Measurements from ENCODE around the gene ATP6V1G1. TPM values are rescaled to one million over a fixed set of nuclear protein-coding genes. Genes with fewer than 3 reads are reported as not detected.

Gene ATP6V1G1
- polyA plus RNA-seq, 1 donor (not counting 4 experiments of a cell fraction or from before 2014, with no cell fraction given) = 214 TPM

GRCh38 chr9:114580609-114581193 lies 6.9 kb upstream of the ATP6V1G1 start:
- Histone ChIP-seq H3K27ac (ENCODE audit: control insufficient read depth, insufficient read depth, low read length) (no peak overlapping the region), H3K4me3 (ENCODE audit: control insufficient read depth in 2 of 3, extremely low read depth in 1 of 3, insufficient read depth in 2 of 3, low read depth in 1 of 3, low read length in 3 of 3) (no peak overlapping the region), H3K9me1 (ENCODE audit: control insufficient read depth, extremely low read depth, insufficient read depth, low read length) (no peaks in the 10 kb centered on the region), H3K9ac (ENCODE audit: control insufficient read depth, extremely low read depth, insufficient read depth, low read length) (no peak overlapping the region), H3K4me1 (ENCODE audit: control insufficient read depth, extremely low read depth, insufficient read depth, low read length) (no peaks in the 10 kb centered on the region), H3K4me2 (ENCODE audit: control insufficient read depth, extremely low read depth, insufficient read depth, low read depth, low read length) (no peak overlapping the region), H2AFZ (ENCODE audit: control insufficient read depth, low read length) (no peak overlapping the region), H3K36me3 (ENCODE audit: control insufficient read depth in 2 of 2, extremely low read depth in 1 of 2, insufficient read depth in 2 of 2, low read length in 2 of 2) (no peaks in the 10 kb centered on the region), H4K20me1 (ENCODE audit: control insufficient read depth, extremely low read depth, insufficient read depth, low read length) (no peaks in the 10 kb centered on the region), H3K79me2 (ENCODE audit: control insufficient read depth, insufficient read depth, low read length) (no peaks in the 10 kb centered on the region), H3K9me3 (ENCODE audit: control insufficient read depth, low read depth, low read length) (no peaks in the 10 kb centered on the region), H3K27me3 (ENCODE audit: control insufficient read depth, extremely low read depth, insufficient read depth, low read length) (no peaks in the 10 kb centered on the region)
- dilution Hi-C loops (cut with MboI; ENCODE audit: extremely low pct_ligation_motif_present, low sequenced_read_pairs) = no loop called here
- TF ChIP-seq EZH2 (IDR thresholded peaks at IDR 0.05; ENCODE audit: low read length) = no peak
- no peak for TF ChIP-seq CTCF (optimal IDR thresholded peaks at IDR 0.05 in 1 of 3, IDR thresholded peaks at IDR 0.05 in 1 of 3, conservative IDR thresholded peaks at IDR 0.05 in 1 of 3; ENCODE audit: extremely low read depth in 1 of 3, insufficient read depth in 2 of 3, low read length in 3 of 3)
- DNase-seq (ENCODE audit: low read depth, low spot score) = no peak
- no peak for FAIRE-seq

- DNase-seq (ENCODE audit: low read depth, low spot score) (no peak), FAIRE-seq (no peak)
- no peaks in the 10 kb centered on the region for H3K36me3 ChIP-seq (ENCODE audit: control insufficient read depth in 2 of 2, extremely low read depth in 1 of 2, insufficient read depth in 2 of 2, low read length in 2 of 2)
- peaks cover 6% of the 10 kb centered on the region for H3K4me1 ChIP-seq (ENCODE audit: control insufficient read depth, extremely low read depth, insufficient read depth, low read length)
- H4K20me1 ChIP-seq (ENCODE audit: control insufficient read depth, extremely low read depth, insufficient read depth, low read length) = no peaks in the 10 kb centered on the region
- H3K4me3 ChIP-seq (ENCODE audit: control insufficient read depth in 2 of 3, extremely low read depth in 1 of 3, insufficient read depth in 2 of 3, low read depth in 1 of 3, low read length in 3 of 3) = no peak overlapping the region
- H3K4me2 ChIP-seq (ENCODE audit: control insufficient read depth, extremely low read depth, insufficient read depth, low read depth, low read length) = no peak overlapping the region
- H3K79me2 ChIP-seq (ENCODE audit: control insufficient read depth, insufficient read depth, low read length) = peaks cover 10% of the 10 kb centered on the region
- H3K9ac ChIP-seq (ENCODE audit: control insufficient read depth, extremely low read depth, insufficient read depth, low read length) = no peak overlapping the region
- H2AFZ ChIP-seq (ENCODE audit: control insufficient read depth, low read length) = peak overlapping the region; percentile 44
- TF ChIP-seq CTCF (optimal IDR thresholded peaks at IDR 0.05 in 1 of 3, IDR thresholded peaks at IDR 0.05 in 1 of 3, conservative IDR thresholded peaks at IDR 0.05 in 1 of 3; ENCODE audit: extremely low read depth in 1 of 3, insufficient read depth in 2 of 3, low read length in 3 of 3) = no peak
- no peak for TF ChIP-seq EZH2 (IDR thresholded peaks at IDR 0.05; ENCODE audit: low read length)
- H3K9me3 ChIP-seq (ENCODE audit: control insufficient read depth, low read depth, low read length) = no peaks in the 10 kb centered on the region
- no peaks in the 10 kb centered on the region for H3K27me3 ChIP-seq (ENCODE audit: control insufficient read depth, extremely low read depth, insufficient read depth, low read length)
- no peak overlapping the region for H3K27ac ChIP-seq (ENCODE audit: control insufficient read depth, insufficient read depth, low read length)
- no peaks in the 10 kb centered on the region for H3K9me1 ChIP-seq (ENCODE audit: control insufficient read depth, extremely low read depth, insufficient read depth, low read length)
- dilution Hi-C loops (cut with MboI; ENCODE audit: extremely low pct_ligation_motif_present, low sequenced_read_pairs) = no loop called here
Measured at GRCh38 chr9:114583371-114584155, 4.0 kb upstream of the ATP6V1G1 start.
